NT2/D1 (cell line): ENCODE data around the gene DLGAP3.

Source experiments
- YY1 ChIP-seq: IDR thresholded peaks from 2 replicates; pipeline ENCODE4 v1.6.1; 2011; ENCODE audit not compliant: insufficient read length, insufficient read depth
- ZNF274 ChIP-seq: IDR thresholded peaks from 2 replicates; pipeline ENCODE4 v1.6.1; 2011; ENCODE audit warnings: mild to moderate bottlenecking, low read depth, low read length

GRCh38 chr1:34918386-34918976 lies 11.0 kb downstream of the DLGAP3 start:
- TF ChIP-seq ZNF274, result no peak
- TF ChIP-seq YY1, result no peak
